ENCODE results near the gene PRSS53. TPM values are rescaled to one million over a fixed set of nuclear protein-coding genes. Genes with fewer than 3 reads are reported as not detected.

PRSS53 gene
- total and polyA plus RNA-seq, 2 experiments from 2014 or later = 0.36 to 2.7 TPM

DNA sequence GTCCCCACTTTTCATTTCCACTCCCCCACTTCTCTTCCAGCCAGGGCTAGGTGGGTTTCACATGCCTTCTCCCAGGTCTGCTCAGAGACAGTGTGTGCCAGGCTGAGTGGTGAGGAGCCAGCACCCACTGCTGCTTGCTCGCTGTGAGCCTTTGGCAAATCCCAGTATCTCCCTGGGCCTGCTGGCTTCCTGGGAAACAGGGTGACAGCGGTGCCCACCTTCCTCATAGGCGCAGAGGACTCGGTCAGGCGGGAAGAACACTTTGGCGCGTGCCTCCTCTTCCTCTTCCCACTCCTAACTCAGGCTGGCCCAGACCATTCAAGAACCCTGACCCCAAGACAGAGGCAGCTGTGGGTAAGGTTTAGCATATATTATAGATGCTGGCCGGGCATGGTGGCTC lies 456 bp upstream of the PRSS53 start (continued):
- TF ChIP-seq, protein P1, sequence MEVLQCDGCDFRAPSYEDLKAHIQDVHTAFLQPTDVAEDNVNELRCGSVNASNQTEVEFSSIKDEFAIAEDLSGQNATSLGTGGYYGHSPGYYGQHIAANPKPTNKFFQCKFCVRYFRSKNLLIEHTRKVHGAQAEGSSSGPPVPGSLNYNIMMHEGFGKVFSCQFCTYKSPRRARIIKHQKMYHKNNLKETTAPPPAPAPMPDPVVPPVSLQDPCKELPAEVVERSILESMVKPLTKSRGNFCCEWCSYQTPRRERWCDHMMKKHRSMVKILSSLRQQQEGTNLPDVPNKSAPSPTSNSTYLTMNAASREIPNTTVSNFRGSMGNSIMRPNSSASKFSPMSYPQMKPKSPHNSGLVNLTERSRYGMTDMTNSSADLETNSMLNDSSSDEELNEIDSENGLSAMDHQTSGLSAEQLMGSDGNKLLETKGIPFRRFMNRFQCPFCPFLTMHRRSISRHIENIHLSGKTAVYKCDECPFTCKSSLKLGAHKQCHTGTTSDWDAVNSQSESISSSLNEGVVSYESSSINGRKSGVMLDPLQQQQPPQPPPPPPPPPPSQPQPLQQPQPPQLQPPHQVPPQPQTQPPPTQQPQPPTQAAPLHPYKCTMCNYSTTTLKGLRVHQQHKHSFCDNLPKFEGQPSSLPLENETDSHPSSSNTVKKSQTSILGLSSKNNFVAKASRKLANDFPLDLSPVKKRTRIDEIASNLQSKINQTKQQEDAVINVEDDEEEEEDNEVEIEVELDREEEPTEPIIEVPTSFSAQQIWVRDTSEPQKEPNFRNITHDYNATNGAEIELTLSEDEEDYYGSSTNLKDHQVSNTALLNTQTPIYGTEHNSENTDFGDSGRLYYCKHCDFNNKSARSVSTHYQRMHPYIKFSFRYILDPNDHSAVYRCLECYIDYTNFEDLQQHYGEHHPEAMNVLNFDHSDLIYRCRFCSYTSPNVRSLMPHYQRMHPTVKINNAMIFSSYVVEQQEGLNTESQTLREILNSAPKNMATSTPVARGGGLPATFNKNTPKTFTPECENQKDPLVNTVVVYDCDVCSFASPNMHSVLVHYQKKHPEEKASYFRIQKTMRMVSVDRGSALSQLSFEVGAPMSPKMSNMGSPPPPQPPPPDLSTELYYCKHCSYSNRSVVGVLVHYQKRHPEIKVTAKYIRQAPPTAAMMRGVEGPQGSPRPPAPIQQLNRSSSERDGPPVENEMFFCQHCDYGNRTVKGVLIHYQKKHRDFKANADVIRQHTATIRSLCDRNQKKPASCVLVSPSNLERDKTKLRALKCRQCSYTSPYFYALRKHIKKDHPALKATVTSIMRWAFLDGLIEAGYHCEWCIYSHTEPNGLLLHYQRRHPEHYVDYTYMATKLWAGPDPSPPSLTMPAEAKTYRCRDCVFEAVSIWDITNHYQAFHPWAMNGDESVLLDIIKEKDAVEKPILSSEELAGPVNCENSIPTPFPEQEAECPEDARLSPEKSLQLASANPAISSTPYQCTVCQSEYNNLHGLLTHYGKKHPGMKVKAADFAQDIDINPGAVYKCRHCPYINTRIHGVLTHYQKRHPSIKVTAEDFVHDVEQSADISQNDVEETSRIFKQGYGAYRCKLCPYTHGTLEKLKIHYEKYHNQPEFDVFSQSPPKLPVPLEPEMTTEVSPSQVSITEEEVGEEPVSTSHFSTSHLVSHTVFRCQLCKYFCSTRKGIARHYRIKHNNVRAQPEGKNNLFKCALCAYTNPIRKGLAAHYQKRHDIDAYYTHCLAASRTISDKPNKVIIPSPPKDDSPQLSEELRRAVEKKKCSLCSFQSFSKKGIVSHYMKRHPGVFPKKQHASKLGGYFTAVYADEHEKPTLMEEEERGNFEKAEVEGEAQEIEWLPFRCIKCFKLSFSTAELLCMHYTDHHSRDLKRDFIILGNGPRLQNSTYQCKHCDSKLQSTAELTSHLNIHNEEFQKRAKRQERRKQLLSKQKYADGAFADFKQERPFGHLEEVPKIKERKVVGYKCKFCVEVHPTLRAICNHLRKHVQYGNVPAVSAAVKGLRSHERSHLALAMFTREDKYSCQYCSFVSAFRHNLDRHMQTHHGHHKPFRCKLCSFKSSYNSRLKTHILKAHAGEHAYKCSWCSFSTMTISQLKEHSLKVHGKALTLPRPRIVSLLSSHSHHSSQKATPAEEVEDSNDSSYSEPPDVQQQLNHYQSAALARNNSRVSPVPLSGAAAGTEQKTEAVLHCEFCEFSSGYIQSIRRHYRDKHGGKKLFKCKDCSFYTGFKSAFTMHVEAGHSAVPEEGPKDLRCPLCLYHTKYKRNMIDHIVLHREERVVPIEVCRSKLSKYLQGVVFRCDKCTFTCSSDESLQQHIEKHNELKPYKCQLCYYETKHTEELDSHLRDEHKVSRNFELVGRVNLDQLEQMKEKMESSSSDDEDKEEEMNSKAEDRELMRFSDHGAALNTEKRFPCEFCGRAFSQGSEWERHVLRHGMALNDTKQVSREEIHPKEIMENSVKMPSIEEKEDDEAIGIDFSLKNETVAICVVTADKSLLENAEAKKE (CRISPR knock-in tag; IDR thresholded peaks at IDR 0.05) = no peak
- TF ChIP-seq EZH2phosphoT487 (IDR thresholded peaks at IDR 0.05; ENCODE audit: unreplicated experiment) = no peak

DNA sequence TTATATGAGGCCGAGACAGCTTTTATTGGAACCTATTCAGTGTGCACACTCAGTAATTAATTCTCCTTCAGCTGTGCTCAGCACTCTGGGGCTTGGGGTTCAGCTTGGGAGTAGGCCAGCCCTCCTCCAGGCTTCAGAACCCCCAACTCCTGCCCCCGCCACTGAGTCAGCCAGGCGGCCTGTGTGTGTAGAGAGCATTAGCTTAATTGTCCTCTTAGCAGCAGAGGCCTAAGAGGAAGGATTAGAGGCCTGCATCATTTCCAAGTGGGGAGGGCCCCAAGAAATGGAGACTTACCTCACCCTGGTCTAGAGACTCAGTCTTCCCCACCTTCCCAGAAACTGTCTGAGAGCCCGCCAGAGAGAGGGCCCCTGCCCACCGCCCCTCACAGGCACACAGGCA lies 772 bp downstream of the PRSS53 start:
- Histone ChIP-seq H2AFZ (no peak overlapping the region), H3K27me3 (ENCODE audit: insufficient read depth) (no peaks in the 10 kb centered on the region), H3F3A (replicated peaks; ENCODE audit: low read depth) (no peaks in the 10 kb centered on the region), H3K4me3 (no peak overlapping the region), H3K4me2 (no peak overlapping the region), H3K27ac (ENCODE audit: low read depth) (no peak overlapping the region), H4K20me1 (replicated peaks; ENCODE audit: insufficient read depth) (no peaks in the 10 kb centered on the region; the same call in 1 of the 2 replicates), H3K4me1 (ENCODE audit: insufficient read depth) (0 out of 2 replicates have a peak, but pooled peaks cover 3% of the 10 kb centered on the region), H3K79me2 (replicated peaks; ENCODE audit: insufficient read depth) (peaks cover 9% of the 10 kb centered on the region), H3K9me2 (ENCODE audit: insufficient read depth) (no peaks in the 10 kb centered on the region), H3K36me3 (ENCODE audit: insufficient read depth) (no peaks in the 10 kb centered on the region)
- H3K27ac Mint-ChIP-seq = no peak overlapping the region
- H3K9me3 Mint-ChIP-seq = no peaks in the 10 kb centered on the region
- H3K4me3 Mint-ChIP-seq = no peak overlapping the region
- no peak for ATAC-seq
- H3K27me3 Mint-ChIP-seq (ENCODE audit: insufficient read depth, low read depth, poor library complexity) = peaks cover 15% of the 10 kb centered on the region
- H3K36me3 Mint-ChIP-seq (ENCODE audit: low read depth) = peaks cover 27% of the 10 kb centered on the region
- no peak for DNase-seq (ENCODE audit: low spot score)
- H3K4me1 Mint-ChIP-seq = peaks cover 5% of the 10 kb centered on the region; the same call in 1 of the 3 replicates
- TF ChIP-seq, protein P1 (CRISPR knock-in tag; IDR thresholded peaks at IDR 0.05) = no peak
- no peak for TF ChIP-seq NANOG (IDR thresholded peaks at IDR 0.05; ENCODE audit: borderline replicate concordance)
- TF ChIP-seq, protein P2, sequence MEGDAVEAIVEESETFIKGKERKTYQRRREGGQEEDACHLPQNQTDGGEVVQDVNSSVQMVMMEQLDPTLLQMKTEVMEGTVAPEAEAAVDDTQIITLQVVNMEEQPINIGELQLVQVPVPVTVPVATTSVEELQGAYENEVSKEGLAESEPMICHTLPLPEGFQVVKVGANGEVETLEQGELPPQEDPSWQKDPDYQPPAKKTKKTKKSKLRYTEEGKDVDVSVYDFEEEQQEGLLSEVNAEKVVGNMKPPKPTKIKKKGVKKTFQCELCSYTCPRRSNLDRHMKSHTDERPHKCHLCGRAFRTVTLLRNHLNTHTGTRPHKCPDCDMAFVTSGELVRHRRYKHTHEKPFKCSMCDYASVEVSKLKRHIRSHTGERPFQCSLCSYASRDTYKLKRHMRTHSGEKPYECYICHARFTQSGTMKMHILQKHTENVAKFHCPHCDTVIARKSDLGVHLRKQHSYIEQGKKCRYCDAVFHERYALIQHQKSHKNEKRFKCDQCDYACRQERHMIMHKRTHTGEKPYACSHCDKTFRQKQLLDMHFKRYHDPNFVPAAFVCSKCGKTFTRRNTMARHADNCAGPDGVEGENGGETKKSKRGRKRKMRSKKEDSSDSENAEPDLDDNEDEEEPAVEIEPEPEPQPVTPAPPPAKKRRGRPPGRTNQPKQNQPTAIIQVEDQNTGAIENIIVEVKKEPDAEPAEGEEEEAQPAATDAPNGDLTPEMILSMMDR (conservative IDR thresholded peaks at IDR 0.05; ENCODE audit: low read depth in 2 of 2) = no peak
- TF ChIP-seq ZNF114 (CRISPR knock-in tag; IDR thresholded peaks at IDR 0.05) = no peak
- TF ChIP-seq POLR2AphosphoS5 (IDR thresholded peaks at IDR 0.05; ENCODE audit: low read depth) = no peak
- TF ChIP-seq STAT1 (IDR thresholded peaks at IDR 0.05; ENCODE audit: unreplicated experiment) = no peak
- no peak for TF ChIP-seq ZNF331 (CRISPR knock-in tag; IDR thresholded peaks at IDR 0.05; ENCODE audit: low read depth)
- no peak for TF ChIP-seq EZH2 (IDR thresholded peaks at IDR 0.05; ENCODE audit: low read depth, unreplicated experiment)
